Keratinocyte (primary cell): Measurements from ENCODE around the gene REEP2. TPM values are rescaled to one million over a fixed set of nuclear protein-coding genes. Genes with fewer than 3 reads are reported as not detected.

ENCODE experiments used
- DNase-seq: peaks from one replicate; pipeline ENCODE4 v3.0.0-alpha.2; 2011; ENCODE audit warnings: low read depth, missing footprints, low spot score
- FAIRE-seq: peaks from 2 replicates; lab custom pipeline; 2011; peaks lifted over from hg19 to GRCh38; lab: Jason Lieb, UNC
- H2AFZ ChIP-seq: 2 replicates; pipeline ENCODE4 v1.6.0; 2012; ENCODE audit warnings: low read length, control low read depth, inconsistent platforms; ENCODE audit not compliant: control insufficient read depth
- H3K27ac ChIP-seq: 2 replicates; pipeline ENCODE4 v1.5.1; 2011; ENCODE audit warnings: low read length; ENCODE audit not compliant: control insufficient read depth, insufficient read depth
- H3K27me3 ChIP-seq: 3 replicates; pipeline ENCODE4 v1.6.0; 2011; ENCODE audit warnings: low read length; ENCODE audit not compliant: control insufficient read depth, insufficient read depth; ENCODE audit errors: extremely low read depth
- H3K36me3 ChIP-seq, 2 experiments: 2 replicates in 1 of 2; 3 replicates in 1 of 2; pipeline ENCODE4 v1.5.1; 2011; ENCODE audit warnings: low read length in 2 of 2, mild to moderate bottlenecking in 1 of 2; ENCODE audit not compliant: control insufficient read depth in 2 of 2, insufficient read depth in 2 of 2; ENCODE audit errors: extremely low read depth in 1 of 2
- H3K4me1 ChIP-seq: 3 replicates; pipeline ENCODE4 v1.5.1; 2011; ENCODE audit warnings: low read length; ENCODE audit not compliant: control insufficient read depth, insufficient read depth; ENCODE audit errors: extremely low read depth
- H3K4me2 ChIP-seq: 3 replicates; pipeline ENCODE4 v1.6.0; 2011; ENCODE audit warnings: low read depth, low read length; ENCODE audit not compliant: control insufficient read depth, insufficient read depth; ENCODE audit errors: extremely low read depth
- H3K4me3 ChIP-seq, 3 experiments: fragments of 200-600 bp in 1 of 3; sonication (generic) in 1 of 3; 2 replicates in 2 of 3; 3 replicates in 1 of 3; pipeline ENCODE4 v1.5.1; 2011 to 2016; ENCODE audit warnings: low read length in 3 of 3, mild to moderate bottlenecking in 3 of 3, control low read depth in 2 of 3, inconsistent platforms in 1 of 3, low read depth in 1 of 3, mixed read lengths in 1 of 3, mixed run types in 1 of 3, moderate library complexity in 1 of 3; ENCODE audit not compliant: control insufficient read depth in 2 of 3, insufficient read depth in 2 of 3; ENCODE audit errors: extremely low read depth in 1 of 3
- H3K79me2 ChIP-seq: 2 replicates; pipeline ENCODE4 v1.6.0; 2012; ENCODE audit warnings: low read length; ENCODE audit not compliant: control insufficient read depth, insufficient read depth
- H3K9ac ChIP-seq: 3 replicates; pipeline ENCODE4 v1.6.0; 2011; ENCODE audit warnings: low read length; ENCODE audit not compliant: control insufficient read depth, insufficient read depth; ENCODE audit errors: extremely low read depth
- H3K9me1 ChIP-seq: 3 replicates; pipeline ENCODE4 v1.6.0; 2011; ENCODE audit warnings: low read length; ENCODE audit not compliant: control insufficient read depth, insufficient read depth; ENCODE audit errors: extremely low read depth
- H3K9me3 ChIP-seq: 2 replicates; pipeline ENCODE4 v1.5.1; 2012; ENCODE audit warnings: low read depth, low read length; ENCODE audit not compliant: control insufficient read depth
- H4K20me1 ChIP-seq: 3 replicates; pipeline ENCODE4 v1.6.0; 2011; ENCODE audit warnings: low read length; ENCODE audit not compliant: control insufficient read depth, insufficient read depth; ENCODE audit errors: extremely low read depth
- EZH2 ChIP-seq: IDR thresholded peaks from one replicate; pipeline ENCODE4 v1.6.1; 2012; ENCODE audit warnings: inconsistent platforms, mild to moderate bottlenecking, low read length, moderate library complexity
- dilution Hi-C: fragments of 300-500 bp; cut with MboI; formaldehyde crosslinking; loops from one replicate; pipeline ENCODE4 v1.7.0; 2020; ENCODE audit warnings: low sequenced_read_pairs; ENCODE audit not compliant: extremely low pct_ligation_motif_present
- polyA plus RNA-seq, 5 experiments: library from polyadenylated mRNA; depleted of rRNA in 3 of 5; stranded (reverse) in 3 of 5; stranded (forward) in 1 of 5; unstranded in 1 of 5; fragments of >200 nt; gene quantifications; 1 replicate in 1 of 5; 2 replicates in 3 of 5; 3 replicates in 1 of 5; pipeline versions ENCODE4 v1.2.1 to v1.2.3, GENCODE V29; 2011 to 2012; ENCODE audit warnings: missing spikeins in 2 of 5, low read depth in 1 of 5, low replicate concordance in 1 of 5
- small RNA-seq, 3 experiments: library from RNA; depleted of rRNA; stranded (forward); fragments of <200 nt; gene quantifications; one replicate each; pipeline ENCODE3, GENCODE V24; 2012; ENCODE audit warnings: low read depth in 3 of 3, low replicate concordance in 1 of 3; ENCODE audit not compliant: insufficient read length in 3 of 3
- TF ChIP-seq, protein P1 (sequence below), 3 experiments: IDR thresholded peaks in 1 of 3; conservative IDR thresholded peaks in 1 of 3; optimal IDR thresholded peaks in 1 of 3; 2 replicates in 2 of 3; 3 replicates in 1 of 3; pipeline versions ENCODE3 to v1.5.1; 2011; ENCODE audit warnings: low read length in 3 of 3, mild to moderate bottlenecking in 3 of 3, moderate library complexity in 2 of 3, control low read depth in 1 of 3, inconsistent platforms in 1 of 3; ENCODE audit not compliant: insufficient read depth in 2 of 3; ENCODE audit errors: extremely low read depth in 1 of 3

Gene REEP2
- polyA plus RNA-seq, 1 donor (not counting 4 experiments of a cell fraction or from before 2014, with no cell fraction given) = 0.35 TPM

DNA sequence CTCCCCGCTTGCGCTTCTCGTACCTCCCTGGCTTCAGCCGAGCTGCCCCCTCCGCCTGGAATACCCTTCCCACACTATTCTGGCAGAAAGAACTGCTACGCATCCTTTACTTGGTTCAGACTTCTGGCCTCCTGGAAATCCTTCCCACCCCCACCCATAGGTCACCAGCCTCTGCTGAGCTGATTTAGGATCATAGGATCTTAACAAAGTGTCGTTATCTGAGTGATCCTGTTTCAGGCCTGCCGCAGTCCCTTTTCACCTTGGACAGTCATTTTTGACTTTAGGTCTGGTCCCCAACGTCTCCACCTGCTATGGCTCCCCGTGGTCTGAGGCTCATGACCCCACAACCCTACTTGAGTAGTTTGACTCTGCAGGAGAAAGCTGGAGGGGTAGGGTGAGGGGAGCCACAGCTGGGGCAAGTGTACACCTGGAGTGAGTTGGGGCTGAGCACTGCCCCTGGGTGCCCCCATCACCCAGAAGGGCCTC lies 53.7 kb downstream of the REEP2 start:
- H3K4me2 ChIP-seq = peak overlapping the region; percentile 90
- H3K36me3 ChIP-seq = no peaks in the 10 kb centered on the region
- FAIRE-seq (no peak), DNase-seq (no peak)
- H2AFZ ChIP-seq = peak overlapping the region; percentile 68
- H3K79me2 ChIP-seq = no peaks in the 10 kb centered on the region
- H3K9ac ChIP-seq = peak overlapping the region; percentile 63
- dilution Hi-C loops = no loop called here
- peaks cover 53% of the 10 kb centered on the region for H3K4me1 ChIP-seq
- H3K27ac ChIP-seq = peak overlapping the region; percentile 1
- TF ChIP-seq, protein P1, sequence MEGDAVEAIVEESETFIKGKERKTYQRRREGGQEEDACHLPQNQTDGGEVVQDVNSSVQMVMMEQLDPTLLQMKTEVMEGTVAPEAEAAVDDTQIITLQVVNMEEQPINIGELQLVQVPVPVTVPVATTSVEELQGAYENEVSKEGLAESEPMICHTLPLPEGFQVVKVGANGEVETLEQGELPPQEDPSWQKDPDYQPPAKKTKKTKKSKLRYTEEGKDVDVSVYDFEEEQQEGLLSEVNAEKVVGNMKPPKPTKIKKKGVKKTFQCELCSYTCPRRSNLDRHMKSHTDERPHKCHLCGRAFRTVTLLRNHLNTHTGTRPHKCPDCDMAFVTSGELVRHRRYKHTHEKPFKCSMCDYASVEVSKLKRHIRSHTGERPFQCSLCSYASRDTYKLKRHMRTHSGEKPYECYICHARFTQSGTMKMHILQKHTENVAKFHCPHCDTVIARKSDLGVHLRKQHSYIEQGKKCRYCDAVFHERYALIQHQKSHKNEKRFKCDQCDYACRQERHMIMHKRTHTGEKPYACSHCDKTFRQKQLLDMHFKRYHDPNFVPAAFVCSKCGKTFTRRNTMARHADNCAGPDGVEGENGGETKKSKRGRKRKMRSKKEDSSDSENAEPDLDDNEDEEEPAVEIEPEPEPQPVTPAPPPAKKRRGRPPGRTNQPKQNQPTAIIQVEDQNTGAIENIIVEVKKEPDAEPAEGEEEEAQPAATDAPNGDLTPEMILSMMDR (optimal IDR thresholded peaks at IDR 0.05 in 1 of 3, IDR thresholded peaks at IDR 0.05 in 1 of 3, conservative IDR thresholded peaks at IDR 0.05 in 1 of 3; ENCODE audit: extremely low read depth in 1 of 3, insufficient read depth in 2 of 3, low read length in 3 of 3) = no peak
- no peak for TF ChIP-seq EZH2
- no peaks in the 10 kb centered on the region for H3K9me3 ChIP-seq
- H3K4me3 ChIP-seq = peak overlapping the region; percentile 35 to 62 (median 61)
- no peaks in the 10 kb centered on the region for H3K27me3 ChIP-seq
- H3K9me1 ChIP-seq = no peaks in the 10 kb centered on the region
- H4K20me1 ChIP-seq = no peaks in the 10 kb centered on the region

DNA sequence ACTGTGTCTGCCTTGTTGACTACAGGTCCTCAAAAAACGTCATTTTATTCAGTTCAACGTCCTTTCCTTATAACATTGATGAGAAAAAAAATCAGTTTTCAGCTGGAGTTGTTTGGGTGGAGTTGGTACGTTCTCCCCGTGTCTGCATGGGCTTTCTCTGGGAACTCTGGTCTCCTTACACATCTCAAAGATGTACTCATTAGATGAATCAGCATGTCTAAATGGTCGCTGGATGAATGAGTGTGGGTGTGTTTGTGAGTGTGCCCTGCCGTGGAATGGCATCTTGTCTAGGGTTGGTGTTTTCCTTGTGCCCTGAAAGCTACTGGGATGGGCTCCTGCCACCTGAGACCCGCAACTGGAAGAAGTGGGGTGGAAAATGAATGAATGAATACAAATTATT lies 56.5 kb downstream of the REEP2 start:
- no peaks in the 10 kb centered on the region for H3K9me3 ChIP-seq
- H3K27me3 ChIP-seq = no peaks in the 10 kb centered on the region
- no peak for FAIRE-seq
- no peaks in the 10 kb centered on the region for H3K79me2 ChIP-seq
- H3K4me1 ChIP-seq = peaks cover 32% of the 10 kb centered on the region
- dilution Hi-C loops = no loop called here
- H3K9ac ChIP-seq = no peak overlapping the region
- no peaks in the 10 kb centered on the region for H3K9me1 ChIP-seq
- H2AFZ ChIP-seq = no peak overlapping the region
- H3K27ac ChIP-seq = no peak overlapping the region
- no peak overlapping the region for H3K4me2 ChIP-seq
- DNase-seq = no peak
- H4K20me1 ChIP-seq = no peaks in the 10 kb centered on the region
- no peak overlapping the region for H3K4me3 ChIP-seq
- TF ChIP-seq EZH2 = no peak
- TF ChIP-seq, protein P1 (optimal IDR thresholded peaks at IDR 0.05 in 1 of 3, IDR thresholded peaks at IDR 0.05 in 1 of 3, conservative IDR thresholded peaks at IDR 0.05 in 1 of 3; ENCODE audit: extremely low read depth in 1 of 3, insufficient read depth in 2 of 3, low read length in 3 of 3) = no peak
- no peaks in the 10 kb centered on the region for H3K36me3 ChIP-seq

Small RNA genes within 50 kb of the gene (small RNA-seq; reads per million reads assigned to genes)
- gene AC113403.1 = 0 reads per million in 3 experiments

Other genes with a start within 250 kb of the REEP2 start
- gene CDC23, start 225.7 kb upstream of the REEP2 start, polyA plus RNA-seq = 26.4 to 40.2 TPM (median 33.2 TPM) in 3 replicates
- gene GFRA3, start 164.4 kb upstream of the REEP2 start, polyA plus RNA-seq = not detected in 3 replicates
- gene CDC25C, start 107.3 kb upstream of the REEP2 start, polyA plus RNA-seq = 1.4 to 4.7 TPM (median 3.1 TPM) in 3 replicates
- 24.6 to 31.5 TPM (median 25.5 TPM) in 3 replicates for gene FAM53C, start 100.8 kb upstream of the REEP2 start, polyA plus RNA-seq
- 17.2 to 29.1 TPM (median 28.8 TPM) in 3 replicates for gene KDM3B, start 86.4 kb upstream of the REEP2 start, polyA plus RNA-seq
- 2.8 to 7.0 TPM (median 5.6 TPM) in 3 replicates for gene EGR1, start 26.4 kb downstream of the REEP2 start, polyA plus RNA-seq
- 96.4 to 137 TPM (median 99.8 TPM) in 3 replicates for gene ETF1, start 104.2 kb downstream of the REEP2 start, polyA plus RNA-seq
- 153 to 195 TPM (median 153 TPM) in 3 replicates for gene HSPA9, start 136.3 kb downstream of the REEP2 start, polyA plus RNA-seq